Stimulated activated naive CD8-positive, alpha-beta T cell treated with anti-CD3 and anti-CD28 coated beads, Interleukin-15, amount 100 ng/mL, for 72 hours (primary cell): ENCODE data around the gene CTDNEP1.

Experiments
- ATAC-seq: fragments of 150-1000 bp; cut with Tn5 transposase; 2 replicates; pipeline ENCODE4 v1.10.0; 2021; ENCODE audit warnings: mild to moderate bottlenecking, moderate library complexity
- DNase-seq, 2 donors: peaks; one replicate each; pipeline ENCODE4 v3.0.0; 2021 to 2022
- H3K27ac Mint-ChIP-seq, 2 donors: one replicate each; pipeline ENCODE4 v1.8.0; 2022; ENCODE audit warnings: mild to moderate bottlenecking in 2 of 2, mixed read lengths in 2 of 2, moderate library complexity in 2 of 2
- H3K27me3 Mint-ChIP-seq: one replicate; pipeline ENCODE4 v1.8.0; 2022; ENCODE audit warnings: mixed read lengths
- H3K4me1 Mint-ChIP-seq: one replicate; pipeline ENCODE4 v1.8.0; 2022; ENCODE audit warnings: mild to moderate bottlenecking, mixed read lengths
- H3K4me3 Mint-ChIP-seq, 2 donors: one replicate each; pipeline ENCODE4 v1.8.0; 2022; ENCODE audit warnings: mild to moderate bottlenecking in 2 of 2, mixed read lengths in 2 of 2, moderate library complexity in 1 of 2
- H3K9me3 Mint-ChIP-seq, 2 donors: one replicate each; pipeline ENCODE4 v1.8.0; 2022; ENCODE audit warnings: mixed read lengths in 2 of 2

CTDNEP1 gene

GRCh38 chr17:7219812-7220592 is 31.5 kb downstream of the CTDNEP1 start, which contains the start of the genes ACADVL and DLG4:
Gene ACADVL (plus strand): TSS chr17:7219938. CDS start chr17:7219985, 47 bp downstream.
Gene DLG4 (minus strand): TSS chr17:7219836.
- H3K4me1 Mint-ChIP-seq = peaks cover 67% of the 10 kb centered on the region
- peak; percentile 83 for ATAC-seq
- no peaks in the 10 kb centered on the region for H3K27me3 Mint-ChIP-seq

GRCh38 chr17:7219229-7219811 is 32.2 kb downstream of the CTDNEP1 start:
- no peak for DNase-seq
- peak overlapping the region; percentile 98 to 99 for H3K27ac Mint-ChIP-seq
- no peaks in the 10 kb centered on the region for H3K27me3 Mint-ChIP-seq
- ATAC-seq = no peak
- H3K4me3 Mint-ChIP-seq = peak overlapping the region; percentile 98 to 99
- peaks cover 74% of the 10 kb centered on the region for H3K4me1 Mint-ChIP-seq
- H3K9me3 Mint-ChIP-seq = no peaks in the 10 kb centered on the region

More at GRCh38 chr17:7219812-7220592, 31.5 kb downstream of the CTDNEP1 start, which contains the start of the genes ACADVL and DLG4:
- DNase-seq = peak; percentile 83 to 88
- Mint-ChIP-seq H3K9me3 (no peaks in the 10 kb centered on the region), H3K27ac (peak within 1 kb of the TSS; percentile 98 to 99), H3K4me3 (peak within 1 kb of the TSS; percentile 98 to 99)

- Mint-ChIP-seq H3K9me3 (no peaks in the 10 kb centered on the region), H3K4me3 (peak overlapping the region; percentile 98 to 99), H3K27me3 (no peaks in the 10 kb centered on the region), H3K4me1 (peaks cover 79% of the 10 kb centered on the region), H3K27ac (peak overlapping the region in 1 of 2 donors; percentile 61)
- ATAC-seq (no peak), DNase-seq (no peak)
Measured at GRCh38 chr17:7218758-7219157, 32.8 kb downstream of the CTDNEP1 start.

DNA sequence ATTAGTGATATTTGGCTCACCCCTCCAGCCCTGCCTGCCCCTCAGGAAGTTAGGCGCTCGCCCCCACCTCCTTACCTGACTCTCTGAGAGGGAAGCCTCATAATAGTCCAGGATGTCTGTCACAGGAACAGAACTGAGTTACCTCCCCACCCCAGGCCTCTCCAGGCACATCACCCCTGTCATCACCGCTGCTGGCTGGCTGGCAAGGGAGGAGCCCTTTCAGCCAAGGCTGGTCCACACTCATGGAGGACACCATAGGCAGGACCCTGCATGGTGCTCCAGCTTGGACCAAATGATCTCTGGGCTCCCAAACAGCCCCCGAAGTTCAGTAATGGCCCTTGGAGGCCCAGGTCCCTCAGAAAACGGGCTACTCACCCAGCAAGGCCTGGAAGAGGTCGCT is 33.4 kb downstream of the CTDNEP1 start:
- Mint-ChIP-seq H3K9me3 (no peaks in the 10 kb centered on the region), H3K4me1 (peaks cover 85% of the 10 kb centered on the region), H3K27ac (peak overlapping the region in 1 of 2 donors; percentile 69), H3K27me3 (no peaks in the 10 kb centered on the region), H3K4me3 (peak overlapping the region; percentile 75 to 99)
- DNase-seq (no peak), ATAC-seq (no peak)

DNA sequence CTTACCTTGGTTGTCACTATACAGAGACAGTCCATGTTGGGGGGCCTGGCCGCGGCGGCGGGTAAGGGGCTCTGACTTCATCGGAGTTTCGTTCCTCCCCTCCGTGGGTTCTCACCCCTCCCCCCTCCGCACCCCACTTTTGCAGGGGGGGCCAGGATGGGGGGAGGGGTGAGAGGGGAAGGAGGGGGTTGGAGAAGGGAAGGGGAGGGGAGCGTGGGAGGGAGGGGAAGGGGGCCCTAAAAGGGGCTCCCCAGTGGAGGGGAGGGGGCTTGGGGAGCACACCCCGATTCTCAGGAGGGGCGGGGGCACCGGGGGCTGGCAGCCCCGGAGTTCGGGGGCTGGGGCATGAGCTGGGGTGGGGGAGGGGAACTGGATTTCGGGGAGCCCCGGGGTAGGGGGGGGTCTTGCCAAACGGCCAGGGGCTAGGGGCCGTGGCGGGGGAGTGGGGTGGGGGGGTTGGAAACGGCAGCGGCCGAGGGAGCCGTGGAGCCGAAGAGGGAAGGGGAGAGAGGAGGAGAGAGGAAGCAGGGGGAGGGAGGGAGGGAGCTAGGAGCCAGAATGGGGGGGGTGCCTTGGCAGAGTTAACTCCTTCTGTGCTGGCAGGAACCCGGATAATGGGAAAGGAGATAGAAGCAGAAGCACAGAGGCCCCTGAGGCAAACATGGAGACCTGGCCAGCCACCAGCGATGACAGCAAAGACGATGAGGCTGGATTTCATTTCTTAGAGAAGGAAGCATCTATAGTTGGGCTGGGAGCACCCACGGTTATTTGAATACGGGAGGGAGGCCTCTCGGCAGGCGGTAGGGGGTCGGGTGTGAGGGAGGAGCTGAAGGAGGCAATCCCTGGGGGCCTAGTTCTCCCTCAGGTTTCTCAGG is 34.2 kb downstream of the CTDNEP1 start:
- Mint-ChIP-seq H3K27me3 (no peaks in the 10 kb centered on the region), H3K9me3 (no peaks in the 10 kb centered on the region), H3K4me1 (peaks cover 88% of the 10 kb centered on the region), H3K27ac (peak overlapping the region in 1 of 2 donors; percentile 95), H3K4me3 (peak overlapping the region; percentile 75 to 99)
- DNase-seq (peak in 1 of 2 donors; percentile 37), ATAC-seq (no peak)

GRCh38 chr17:7216242-7217112 is 35.1 kb downstream of the CTDNEP1 start:
- ATAC-seq (no peak), DNase-seq (no peak)
- Mint-ChIP-seq H3K27ac (peak overlapping the region in 1 of 2 donors; percentile 15), H3K4me1 (peaks cover 83% of the 10 kb centered on the region), H3K27me3 (no peaks in the 10 kb centered on the region), H3K9me3 (no peaks in the 10 kb centered on the region), H3K4me3 (peak overlapping the region; percentile 69 to 74)

GRCh38 chr17:7215652-7216180 is 35.8 kb downstream of the CTDNEP1 start:
- Mint-ChIP-seq H3K27me3 (no peaks in the 10 kb centered on the region), H3K4me3 (peak overlapping the region; percentile 92 to 93), H3K9me3 (no peaks in the 10 kb centered on the region), H3K27ac (peak overlapping the region in 1 of 2 donors; percentile 36), H3K4me1 (peaks cover 75% of the 10 kb centered on the region)
- DNase-seq = no peak
- ATAC-seq = no peak

DNA sequence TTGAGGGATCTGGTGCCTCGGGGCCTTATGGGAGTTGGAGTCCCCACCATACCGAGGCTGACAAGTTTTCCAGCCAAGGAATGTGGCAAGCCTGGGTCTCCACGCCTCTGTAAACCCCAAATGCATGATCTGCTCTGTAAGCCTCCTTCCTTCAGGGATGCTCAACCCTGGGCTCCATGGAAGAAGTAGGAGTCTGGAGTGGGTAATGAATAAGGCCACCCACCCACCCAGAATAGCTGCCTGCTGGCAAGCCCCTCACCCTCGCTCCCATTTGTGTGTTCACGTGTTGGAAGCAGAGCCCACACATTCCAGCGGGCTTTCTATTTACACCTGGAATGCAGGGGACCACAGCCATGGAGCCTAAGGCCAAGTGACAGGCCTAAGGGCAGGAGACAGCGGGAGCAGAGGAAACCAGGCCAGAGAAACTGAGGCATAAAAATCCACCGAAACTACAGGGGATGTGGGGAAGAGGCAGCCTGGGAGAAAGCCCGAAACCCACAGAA is 36.3 kb downstream of the CTDNEP1 start:
- no peaks in the 10 kb centered on the region for H3K27me3 Mint-ChIP-seq
- ATAC-seq = no peak
- H3K9me3 Mint-ChIP-seq = no peaks in the 10 kb centered on the region
- peak overlapping the region in 1 of 2 donors; percentile 98 for H3K27ac Mint-ChIP-seq
- H3K4me1 Mint-ChIP-seq = peaks cover 70% of the 10 kb centered on the region
- DNase-seq = no peak
- peak overlapping the region; percentile 92 to 93 for H3K4me3 Mint-ChIP-seq

- peak; percentile 100 for DNase-seq
- H3K27me3 Mint-ChIP-seq = no peaks in the 10 kb centered on the region
- no peaks in the 10 kb centered on the region for H3K9me3 Mint-ChIP-seq
- H3K4me1 Mint-ChIP-seq = peaks cover 67% of the 10 kb centered on the region
- peak; percentile 87 for ATAC-seq
- H3K4me3 Mint-ChIP-seq = peak overlapping the region; percentile 92 to 93
- peak overlapping the region; percentile 98 for H3K27ac Mint-ChIP-seq
Measured at GRCh38 chr17:7214300-7215135, 37.0 kb downstream of the CTDNEP1 start.

- Mint-ChIP-seq H3K9me3 (no peaks in the 10 kb centered on the region), H3K4me3 (peak overlapping the region; percentile 92 to 93), H3K4me1 (peaks cover 61% of the 10 kb centered on the region), H3K27me3 (no peaks in the 10 kb centered on the region), H3K27ac (peak overlapping the region; percentile 98)
- DNase-seq (no peak), ATAC-seq (peak; percentile 2)
Measured at GRCh38 chr17:7213895-7214299, 37.6 kb downstream of the CTDNEP1 start.

DNA sequence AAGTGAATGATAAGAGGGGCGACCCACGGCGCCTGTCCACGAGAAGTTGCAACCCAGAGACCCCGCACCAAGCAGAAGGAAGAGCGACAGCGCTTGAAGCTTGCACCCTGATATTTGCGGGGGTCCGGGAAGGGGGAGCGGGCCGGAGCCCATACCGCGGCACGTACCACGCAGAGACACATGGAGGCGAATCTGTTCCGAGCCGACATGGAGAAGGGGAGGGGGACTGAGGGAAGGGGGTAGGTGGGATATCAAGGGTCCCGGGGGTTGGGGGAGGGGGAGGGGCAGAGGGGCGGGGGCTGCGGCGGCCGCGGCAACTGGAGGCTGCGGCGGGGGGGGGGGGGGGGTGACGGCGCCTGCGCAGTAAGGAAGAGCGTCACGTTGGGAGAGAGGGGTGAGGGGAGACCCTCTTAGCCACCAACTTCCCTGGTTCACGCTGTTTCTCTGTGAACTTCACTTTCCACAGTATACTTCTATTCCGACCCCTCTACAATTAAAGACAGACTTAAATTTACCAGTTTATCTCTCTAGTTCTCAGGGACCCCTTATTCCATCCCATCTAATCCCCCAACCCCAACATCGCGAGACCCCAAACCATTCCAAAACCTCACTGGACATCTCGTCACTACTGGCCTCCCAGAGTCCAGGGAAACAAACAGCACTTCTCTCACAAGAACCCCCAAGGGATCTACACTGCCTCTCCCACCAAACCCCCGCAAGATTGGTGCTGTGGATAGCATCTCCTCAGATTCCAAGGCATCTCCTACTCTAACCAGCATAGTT is 39.9 kb downstream of the CTDNEP1 start:
- DNase-seq (no peak), ATAC-seq (no peak)
- peaks cover 49% of the 10 kb centered on the region for H3K4me1 Mint-ChIP-seq
- H3K4me3 Mint-ChIP-seq = no peak overlapping the region
- H3K27ac Mint-ChIP-seq = no peak overlapping the region
- H3K9me3 Mint-ChIP-seq = no peaks in the 10 kb centered on the region
- no peaks in the 10 kb centered on the region for H3K27me3 Mint-ChIP-seq

- Mint-ChIP-seq H3K4me1 (peaks cover 49% of the 10 kb centered on the region), H3K9me3 (no peaks in the 10 kb centered on the region), H3K27ac (no peak overlapping the region), H3K27me3 (no peaks in the 10 kb centered on the region), H3K4me3 (no peak overlapping the region)
- DNase-seq (peak in 1 of 2 donors; percentile 8), ATAC-seq (no peak)
Measured at GRCh38 chr17:7208754-7209460, 42.6 kb downstream of the CTDNEP1 start.
